Left renal pelvis (tissue), 4 donors: ENCODE data around the gene PSME2. TPM values are rescaled to one million over a fixed set of nuclear protein-coding genes. Genes with fewer than 3 reads are reported as not detected.
"Not testable (repeated sequence)": the region's sequence is repeated elsewhere in the genome, so short reads cannot be mapped to it uniquely, and the experiment has no call there.

Source experiments
- DNase-seq, 4 donors: peaks; one replicate each; pipeline ENCODE4 v3.0.0-alpha.2; 2013; ENCODE audit warnings: low read depth in 4 of 4, low spot score in 3 of 4
- polyA plus RNA-seq, 4 donors: library from polyadenylated mRNA; unstranded; fragments of 120-200 nt; gene quantifications; one replicate each; pipeline ENCODE4 v1.2.1, GENCODE V29; 2013; ENCODE audit not compliant: insufficient read length in 4 of 4

The PSME2 gene
- polyA plus RNA-seq, 4 donors = 134 to 185 (median 166) TPM

GRCh38 chr14:24116128-24116814 is 30.1 kb downstream of the PSME2 start:
- DNase-seq = no peak

- DNase-seq = no peak
Observed at GRCh38 chr14:24115422-24116127, 30.8 kb downstream of the PSME2 start.

- DNase-seq = peak; percentile 99
Observed at GRCh38 chr14:24114532-24115421, 31.6 kb downstream of the PSME2 start, which contains the start of the genes DCAF11 and NRL. TSS of gene DCAF11 (plus strand) at chr14:24114777. CDS start at chr14:24115595, 818 bp downstream. TSS of gene NRL (minus strand) at chr14:24114949. CDS start at chr14:24082848, 32,101 bp downstream.

- peak; percentile 70 to 81 (median 76) for DNase-seq
Observed at GRCh38 chr14:24113801-24114531, 32.4 kb downstream of the PSME2 start.

GRCh38 chr14:24113379-24113800 is 33.0 kb downstream of the PSME2 start:
- DNase-seq = no peak

GRCh38 chr14:24110523-24110922 is 35.9 kb downstream of the PSME2 start:
- DNase-seq = no peak

GRCh38 chr14:24110060-24110459 is 36.4 kb downstream of the PSME2 start:
- no peak for DNase-seq

GRCh38 chr14:24108336-24108874 is 38.0 kb downstream of the PSME2 start:
- no peak for DNase-seq

- no peak for DNase-seq
Observed at GRCh38 chr14:24106672-24107271, 39.6 kb downstream of the PSME2 start.

GRCh38 chr14:24105609-24106239 is 40.7 kb downstream of the PSME2 start:
- DNase-seq = not testable (repeated sequence)

- DNase-seq = no peak
Observed at GRCh38 chr14:24103451-24103850, 43.0 kb downstream of the PSME2 start.

GRCh38 chr14:24102357-24103048 is 43.9 kb downstream of the PSME2 start:
- DNase-seq = no peak

GRCh38 chr14:24100982-24101494 is 45.4 kb downstream of the PSME2 start:
- DNase-seq = no peak

- no peak for DNase-seq
Observed at GRCh38 chr14:24100197-24100981, 46.0 kb downstream of the PSME2 start.

- no peak for DNase-seq
Observed at GRCh38 chr14:24098927-24099813, 47.2 kb downstream of the PSME2 start.

GRCh38 chr14:24098229-24098926 is 48.0 kb downstream of the PSME2 start:
- no peak for DNase-seq
